Ureter (tissue), 1 donor: Measurements from ENCODE around the gene RFX2. TPM values are rescaled to one million over a fixed set of nuclear protein-coding genes. Genes with fewer than 3 reads are reported as not detected.

Source experiments
- DNase-seq: peaks from one replicate; pipeline ENCODE4 v3.0.0-alpha.2; 2020; ENCODE audit warnings: low spot score
- total RNA-seq: library from RNA; stranded (reverse); gene quantifications from one replicate; pipeline ENCODE4 v1.2.4, GENCODE V29; 2023
- donor health status: DM: yes; HTN: yes; CAD: no.

Gene RFX2
- total RNA-seq, 1 donor from 2014 or later = 30.3 TPM

- peak; percentile 40 for DNase-seq
These were observed 35.4 kb downstream of the RFX2 start for GRCh38 chr19:6074709-6075403.

- DNase-seq = peak; percentile 35
These were observed 36.2 kb downstream of the RFX2 start for GRCh38 chr19:6073858-6074708.

- DNase-seq = peak; percentile 15
These were observed 37.1 kb downstream of the RFX2 start for GRCh38 chr19:6073233-6073632.

- DNase-seq = peak; percentile 27
These were observed 38.4 kb downstream of the RFX2 start for GRCh38 chr19:6071875-6072274.

GRCh38 chr19:6070720-6071485, 39.4 kb downstream of the RFX2 start:
- peak; percentile 35 for DNase-seq

GRCh38 chr19:6070207-6070681, 40.1 kb downstream of the RFX2 start:
- DNase-seq = peak; percentile 22

- DNase-seq = no peak
These were observed 41.0 kb downstream of the RFX2 start for GRCh38 chr19:6069268-6069791.

GRCh38 chr19:6068711-6069110, 41.6 kb downstream of the RFX2 start:
- DNase-seq = no peak

- DNase-seq = no peak
These were observed 42.3 kb downstream of the RFX2 start for GRCh38 chr19:6067975-6068374.

GRCh38 chr19:6066661-6067646, 43.3 kb downstream of the RFX2 start:
- DNase-seq = peak; percentile 89

GRCh38 chr19:6065685-6066374, 44.5 kb downstream of the RFX2 start:
- DNase-seq = no peak

- DNase-seq = no peak
These were observed 45.8 kb downstream of the RFX2 start for GRCh38 chr19:6064336-6065073.

- no peak for DNase-seq
These were observed 46.5 kb downstream of the RFX2 start for GRCh38 chr19:6063576-6064335.

GRCh38 chr19:6062961-6063575, 47.2 kb downstream of the RFX2 start:
- no peak for DNase-seq

- peak; percentile 67 for DNase-seq
These were observed 48.0 kb downstream of the RFX2 start for GRCh38 chr19:6062274-6062673.

GRCh38 chr19:6061376-6062130, 48.7 kb downstream of the RFX2 start:
- peak; percentile 70 for DNase-seq
